Gastroesophageal sphincter (tissue), 3 donors: ENCODE results near the gene HPCAL1.

ENCODE experiments used
- CTCF ChIP-seq, 4 experiments: fragments of 200-600 bp in 2 of 4; fragments of 450-650 bp in 2 of 4; sonication (generic) in 1 of 4; IDR thresholded peaks; one replicate each; pipeline ENCODE4 v1.5.1; 2017 to 2019; ENCODE audit warnings: antibody characterized with exemption in 4 of 4, mild to moderate bottlenecking in 2 of 4, moderate library complexity in 2 of 4
- POLR2AphosphoS5 ChIP-seq: sonication (generic); formaldehyde crosslinking; IDR thresholded peaks from one replicate; pipeline ENCODE4 v1.6.1; 2017; ENCODE audit warnings: antibody characterized with exemption

- TF ChIP-seq POLR2AphosphoS5: no peak
- TF ChIP-seq CTCF (IDR thresholded peaks at IDR 0.05): no peak
Measured at GRCh38 chr2:10258726-10259125, 44.0 kb upstream of the HPCAL1 start.
